ENCODE measurements around the gene SLC9A3.

SLC9A3 gene

DNA sequence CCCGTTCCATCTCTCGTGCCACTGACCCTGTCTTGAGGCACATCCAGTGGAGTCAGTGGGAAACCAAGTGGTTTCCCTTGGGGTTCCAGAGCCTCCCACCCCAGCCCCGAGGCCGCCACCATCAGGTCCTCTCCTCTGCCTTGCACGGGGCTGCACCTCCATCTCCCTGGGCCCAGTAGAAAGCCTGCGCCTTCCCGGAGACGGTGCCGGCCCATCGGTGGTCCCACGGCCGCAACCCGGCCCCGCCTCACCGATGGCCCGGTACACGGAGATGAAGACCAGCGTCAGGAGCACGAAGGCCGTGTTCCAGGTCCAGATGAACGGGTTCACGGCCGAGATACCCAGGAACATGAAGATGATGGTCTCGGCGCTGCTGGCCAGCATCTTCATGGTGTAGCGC, 41.2 kb downstream of the SLC9A3 start:
- no peaks in the 10 kb centered on the region for H3K9me3 ChIP-seq (ENCODE audit: control insufficient read depth, insufficient read depth, low read depth, low read length)
- no peak overlapping the region for H3K27ac ChIP-seq (ENCODE audit: extremely low read depth, low read depth, low read length)
- no peaks in the 10 kb centered on the region for H3K4me1 ChIP-seq (ENCODE audit: control insufficient read depth, insufficient read depth, low read length)
- no peaks in the 10 kb centered on the region; a peak in 1 of 3 replicates for H3K36me3 ChIP-seq (ENCODE audit: control insufficient read depth in 2 of 2, insufficient read depth in 1 of 2, low read length in 2 of 2)
- no peak overlapping the region for H3K4me3 ChIP-seq (ENCODE audit: low read depth, low read length)
- POLR2A ChIA-PET = no interaction called here
- CTCF ChIA-PET = no interaction called here
- TF ChIP-seq, protein P1, sequence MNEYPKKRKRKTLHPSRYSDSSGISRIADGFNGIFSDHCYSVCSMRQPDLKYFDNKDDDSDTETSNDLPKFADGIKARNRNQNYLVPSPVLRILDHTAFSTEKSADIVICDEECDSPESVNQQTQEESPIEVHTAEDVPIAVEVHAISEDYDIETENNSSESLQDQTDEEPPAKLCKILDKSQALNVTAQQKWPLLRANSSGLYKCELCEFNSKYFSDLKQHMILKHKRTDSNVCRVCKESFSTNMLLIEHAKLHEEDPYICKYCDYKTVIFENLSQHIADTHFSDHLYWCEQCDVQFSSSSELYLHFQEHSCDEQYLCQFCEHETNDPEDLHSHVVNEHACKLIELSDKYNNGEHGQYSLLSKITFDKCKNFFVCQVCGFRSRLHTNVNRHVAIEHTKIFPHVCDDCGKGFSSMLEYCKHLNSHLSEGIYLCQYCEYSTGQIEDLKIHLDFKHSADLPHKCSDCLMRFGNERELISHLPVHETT (tag by site-specific recombination; IDR thresholded peaks at IDR 0.05) = no peak
- TF ChIP-seq ZNF184 (tag by site-specific recombination; IDR thresholded peaks at IDR 0.05) = no peak
- TF ChIP-seq, protein P2, sequence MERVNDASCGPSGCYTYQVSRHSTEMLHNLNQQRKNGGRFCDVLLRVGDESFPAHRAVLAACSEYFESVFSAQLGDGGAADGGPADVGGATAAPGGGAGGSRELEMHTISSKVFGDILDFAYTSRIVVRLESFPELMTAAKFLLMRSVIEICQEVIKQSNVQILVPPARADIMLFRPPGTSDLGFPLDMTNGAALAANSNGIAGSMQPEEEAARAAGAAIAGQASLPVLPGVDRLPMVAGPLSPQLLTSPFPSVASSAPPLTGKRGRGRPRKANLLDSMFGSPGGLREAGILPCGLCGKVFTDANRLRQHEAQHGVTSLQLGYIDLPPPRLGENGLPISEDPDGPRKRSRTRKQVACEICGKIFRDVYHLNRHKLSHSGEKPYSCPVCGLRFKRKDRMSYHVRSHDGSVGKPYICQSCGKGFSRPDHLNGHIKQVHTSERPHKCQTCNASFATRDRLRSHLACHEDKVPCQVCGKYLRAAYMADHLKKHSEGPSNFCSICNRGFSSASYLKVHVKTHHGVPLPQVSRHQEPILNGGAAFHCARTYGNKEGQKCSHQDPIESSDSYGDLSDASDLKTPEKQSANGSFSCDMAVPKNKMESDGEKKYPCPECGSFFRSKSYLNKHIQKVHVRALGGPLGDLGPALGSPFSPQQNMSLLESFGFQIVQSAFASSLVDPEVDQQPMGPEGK (tag by site-specific recombination; IDR thresholded peaks at IDR 0.05) = no peak
- no peak for TF ChIP-seq ZNF146 (tag by site-specific recombination; IDR thresholded peaks at IDR 0.05)
- TF ChIP-seq TCF7L2 (IDR thresholded peaks at IDR 0.05; ENCODE audit: borderline replicate concordance, low read depth, low read length) = no peak
- no peak for TF ChIP-seq ZNF214 (tag by site-specific recombination; IDR thresholded peaks at IDR 0.05; ENCODE audit: borderline replicate concordance)
- no peak for TF ChIP-seq ZNF560 (tag by site-specific recombination; IDR thresholded peaks at IDR 0.05; ENCODE audit: borderline replicate concordance)
- TF ChIP-seq, protein P3, sequence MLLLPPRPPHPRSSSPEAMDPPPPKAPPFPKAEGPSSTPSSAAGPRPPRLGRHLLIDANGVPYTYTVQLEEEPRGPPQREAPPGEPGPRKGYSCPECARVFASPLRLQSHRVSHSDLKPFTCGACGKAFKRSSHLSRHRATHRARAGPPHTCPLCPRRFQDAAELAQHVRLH (tag by site-specific recombination; IDR thresholded peaks at IDR 0.05) = no peak
- TF ChIP-seq ZNF707 (tag by site-specific recombination; IDR thresholded peaks at IDR 0.05) = no peak
- no peak for TF ChIP-seq ZFP37 (tag by site-specific recombination; IDR thresholded peaks at IDR 0.05)
- no peak for TF ChIP-seq ZNF2 (tag by site-specific recombination; IDR thresholded peaks at IDR 0.05)
- no peak for TF ChIP-seq ZNF514 (tag by site-specific recombination; IDR thresholded peaks at IDR 0.05)
- TF ChIP-seq ZBTB20 (tag by site-specific recombination; IDR thresholded peaks at IDR 0.05) = no peak
- TF ChIP-seq SP3 (tag by site-specific recombination; IDR thresholded peaks at IDR 0.05) = no peak
- no peak for TF ChIP-seq ZNF132 (tag by site-specific recombination; IDR thresholded peaks at IDR 0.05; ENCODE audit: borderline replicate concordance)
- TF ChIP-seq ZNF341 (tag by site-specific recombination; IDR thresholded peaks at IDR 0.05; ENCODE audit: low read depth) = no peak
- TF ChIP-seq RBAK (tag by site-specific recombination; IDR thresholded peaks at IDR 0.05) = no peak
- TF ChIP-seq ZIC2 (tag by site-specific recombination; IDR thresholded peaks at IDR 0.05) = no peak

DNA sequence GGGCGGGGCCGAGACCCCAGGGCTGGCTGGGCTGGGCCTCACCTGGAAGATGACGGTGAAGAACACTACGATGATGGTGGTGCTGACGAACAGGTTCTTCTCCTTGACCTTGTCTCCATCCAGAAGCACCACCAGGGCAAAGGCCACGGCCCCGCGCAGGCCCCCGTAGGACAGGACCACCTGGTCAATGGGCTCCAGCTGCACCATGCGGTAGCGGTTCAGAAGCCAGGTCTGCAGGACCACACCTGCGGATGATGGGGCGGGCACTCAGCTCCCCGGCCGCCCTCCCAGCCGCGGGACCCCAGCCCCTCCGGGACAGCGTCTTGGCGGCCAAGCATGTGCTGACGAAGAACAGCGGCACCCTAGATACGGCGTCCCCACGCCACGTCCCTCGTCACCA, 41.7 kb downstream of the SLC9A3 start:
- H3K4me1 ChIP-seq (ENCODE audit: control insufficient read depth, insufficient read depth, low read length) = no peaks in the 10 kb centered on the region
- ChIA-PET CTCF (no interaction called here), POLR2A (no interaction called here)
- TF ChIP-seq, protein P4, sequence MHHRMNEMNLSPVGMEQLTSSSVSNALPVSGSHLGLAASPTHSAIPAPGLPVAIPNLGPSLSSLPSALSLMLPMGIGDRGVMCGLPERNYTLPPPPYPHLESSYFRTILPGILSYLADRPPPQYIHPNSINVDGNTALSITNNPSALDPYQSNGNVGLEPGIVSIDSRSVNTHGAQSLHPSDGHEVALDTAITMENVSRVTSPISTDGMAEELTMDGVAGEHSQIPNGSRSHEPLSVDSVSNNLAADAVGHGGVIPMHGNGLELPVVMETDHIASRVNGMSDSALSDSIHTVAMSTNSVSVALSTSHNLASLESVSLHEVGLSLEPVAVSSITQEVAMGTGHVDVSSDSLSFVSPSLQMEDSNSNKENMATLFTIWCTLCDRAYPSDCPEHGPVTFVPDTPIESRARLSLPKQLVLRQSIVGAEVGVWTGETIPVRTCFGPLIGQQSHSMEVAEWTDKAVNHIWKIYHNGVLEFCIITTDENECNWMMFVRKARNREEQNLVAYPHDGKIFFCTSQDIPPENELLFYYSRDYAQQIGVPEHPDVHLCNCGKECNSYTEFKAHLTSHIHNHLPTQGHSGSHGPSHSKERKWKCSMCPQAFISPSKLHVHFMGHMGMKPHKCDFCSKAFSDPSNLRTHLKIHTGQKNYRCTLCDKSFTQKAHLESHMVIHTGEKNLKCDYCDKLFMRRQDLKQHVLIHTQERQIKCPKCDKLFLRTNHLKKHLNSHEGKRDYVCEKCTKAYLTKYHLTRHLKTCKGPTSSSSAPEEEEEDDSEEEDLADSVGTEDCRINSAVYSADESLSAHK (tag by site-specific recombination; IDR thresholded peaks at IDR 0.05) = no peak
- TF ChIP-seq ZNF501 (tag by site-specific recombination; IDR thresholded peaks at IDR 0.05) (no peak), HOXD13 (CRISPR knock-in tag; IDR thresholded peaks at IDR 0.05; ENCODE audit: borderline replicate concordance) (no peak), ZNF248 (tag by site-specific recombination; IDR thresholded peaks at IDR 0.05) (no peak), ZNF585B (tag by site-specific recombination; IDR thresholded peaks at IDR 0.05) (no peak), GLIS1 (tag by site-specific recombination; IDR thresholded peaks at IDR 0.05) (no peak)
- no peaks in the 10 kb centered on the region for H3K9me3 ChIP-seq (ENCODE audit: control insufficient read depth, insufficient read depth, low read depth, low read length)
- H3K36me3 ChIP-seq (ENCODE audit: control insufficient read depth in 2 of 2, insufficient read depth in 1 of 2, low read length in 2 of 2) = no peaks in the 10 kb centered on the region; a peak in 1 of 3 replicates
- no peak overlapping the region for H3K4me3 ChIP-seq (ENCODE audit: low read depth, low read length)
- no peak overlapping the region for H3K27ac ChIP-seq (ENCODE audit: extremely low read depth, low read depth, low read length)
